Gastroesophageal sphincter (tissue), 4 donors: ENCODE data around the gene GNS. TPM values are rescaled to one million over a fixed set of nuclear protein-coding genes. Genes with fewer than 3 reads are reported as not detected.

Experiments
- ATAC-seq: fragments of 150-250 bp; one replicate; pipeline ENCODE4 v1.9.1; 2016; ENCODE audit warnings: mild to moderate bottlenecking, moderate library complexity
- H3K27ac ChIP-seq, 4 donors: fragments of 200-600 bp; sonication (generic) in 3 of 4; 1 replicate in 3 of 4; 2 replicates in 1 of 4; pipeline ENCODE4 v1.5.1; 2016 to 2019
- H3K27me3 ChIP-seq: fragments of 200-600 bp; sonication (generic); one replicate; pipeline ENCODE4 v1.5.1; 2019
- H3K36me3 ChIP-seq, 2 donors: fragments of 200-600 bp; sonication (generic); one replicate each; pipeline ENCODE4 v1.5.1; 2019; ENCODE audit warnings: control low read depth in 1 of 2
- H3K4me1 ChIP-seq, 3 donors: fragments of 200-600 bp; sonication (generic); 1 replicate in 2 of 3; 2 replicates in 1 of 3; pipeline ENCODE4 v1.5.1; 2016 to 2019; ENCODE audit warnings: control low read depth in 2 of 3
- H3K4me3 ChIP-seq, 2 donors: fragments of 200-600 bp; sonication (generic); one replicate each; pipeline ENCODE4 v1.5.1; 2019; ENCODE audit warnings: mild to moderate bottlenecking in 1 of 2, moderate library complexity in 1 of 2
- H3K9me3 ChIP-seq, 3 donors: fragments of 200-600 bp; sonication (generic); one replicate each; pipeline ENCODE4 v1.5.1; 2017 to 2019; ENCODE audit warnings: control low read depth in 2 of 3
- CTCF ChIP-seq, 4 experiments: fragments of 200-600 bp in 2 of 4; fragments of 450-650 bp in 2 of 4; sonication (generic) in 1 of 4; IDR thresholded peaks; one replicate each; pipeline ENCODE4 v1.5.1; 2017 to 2019; ENCODE audit warnings: antibody characterized with exemption in 4 of 4, mild to moderate bottlenecking in 2 of 4, moderate library complexity in 2 of 4
- EP300 ChIP-seq: sonication (generic); formaldehyde crosslinking; IDR thresholded peaks from one replicate; pipeline ENCODE4 v1.6.1; 2017; ENCODE audit warnings: antibody characterized with exemption, mild to moderate bottlenecking
- POLR2A ChIP-seq, 2 donors: fragments of 450-650 bp; IDR thresholded peaks; one replicate each; pipeline ENCODE4 v1.6.1; 2017; ENCODE audit warnings: antibody characterized with exemption in 2 of 2, mild to moderate bottlenecking in 2 of 2, moderate library complexity in 1 of 2
- POLR2AphosphoS5 ChIP-seq: sonication (generic); formaldehyde crosslinking; IDR thresholded peaks from one replicate; pipeline ENCODE4 v1.6.1; 2017; ENCODE audit warnings: antibody characterized with exemption
- WGBS, 2 donors: methylation state at CpG; one replicate each; pipeline ENCODE4 v1.1.5; 2018; ENCODE audit warnings: low coverage in 1 of 2; 5-methylcytosine and 5-hydroxymethylcytosine counted together
- total RNA-seq, 4 donors: library from RNA; depleted of rRNA; stranded (reverse); fragments of >200 nt; gene quantifications; one replicate each; pipeline ENCODE4 v1.1.0, GENCODE V29; 2016

The GNS gene
- total RNA-seq, 4 donors from 2014 or later: 69.3 to 116 (median 89.7) TPM

- H3K27me3 ChIP-seq: no peaks in the 10 kb centered on the region
- peaks cover 0 to 14% (median 0%) of the 10 kb centered on the region in 3 donors for H3K4me1 ChIP-seq
- WGBS, 2 donors: 30 to 40% methylated on average over 1 to 4 of the region's 5 CpGs
- H3K36me3 ChIP-seq: peaks cover 0 to under 1% of the 10 kb centered on the region in 2 donors
- H3K9me3 ChIP-seq: no peaks in the 10 kb centered on the region
- no peak for ATAC-seq
- no peak overlapping the region for H3K27ac ChIP-seq
- no peak overlapping the region for H3K4me3 ChIP-seq
- no peak for TF ChIP-seq POLR2AphosphoS5
- TF ChIP-seq EP300: no peak
- TF ChIP-seq CTCF (IDR thresholded peaks at IDR 0.05): no peak
- no peak for TF ChIP-seq POLR2A (IDR thresholded peaks at IDR 0.05)
Observed at GRCh38 chr12:64706857-64707256, 52.3 kb downstream of the GNS start.

- no peak for TF ChIP-seq POLR2AphosphoS5
- H3K4me1 ChIP-seq: peaks cover 0 to 14% (median 0%) of the 10 kb centered on the region in 3 donors
- no peaks in the 10 kb centered on the region for H3K27me3 ChIP-seq
- H3K36me3 ChIP-seq: no peaks in the 10 kb centered on the region
- no peaks in the 10 kb centered on the region for H3K9me3 ChIP-seq
- 0 to 13% methylated on average over 1 to 2 of the region's 3 CpGs for WGBS, 2 donors
- no peak for ATAC-seq
- no peak overlapping the region for H3K4me3 ChIP-seq
- H3K27ac ChIP-seq: no peak overlapping the region
Observed at GRCh38 chr12:64706306-64706705, 52.9 kb downstream of the GNS start.

GRCh38 chr12:64701283-64701682 lies 57.9 kb downstream of the GNS start:
- no peaks in the 10 kb centered on the region for H3K9me3 ChIP-seq
- WGBS, 2 donors: 47% methylated on average over 5 of the region's 5 CpGs; no CpG with 5 or more reads in 1 of the 2 donors
- H3K36me3 ChIP-seq: peaks cover 0 to 14% of the 10 kb centered on the region in 2 donors
- no peaks in the 10 kb centered on the region for H3K27me3 ChIP-seq
- ATAC-seq: no peak
- H3K4me1 ChIP-seq: peaks cover 0 to 24% (median under 1%) of the 10 kb centered on the region in 3 donors
- TF ChIP-seq POLR2A (IDR thresholded peaks at IDR 0.05): no peak
- no peak for TF ChIP-seq EP300
- TF ChIP-seq POLR2AphosphoS5: no peak
- TF ChIP-seq CTCF (IDR thresholded peaks at IDR 0.05): no peak
- no peak overlapping the region for H3K4me3 ChIP-seq
- H3K27ac ChIP-seq: no peak overlapping the region

GRCh38 chr12:64700532-64700931 lies 58.7 kb downstream of the GNS start:
- WGBS, 2 donors: no CpG with 5 or more reads among the region's 1 CpG
- no peak for TF ChIP-seq POLR2AphosphoS5
- no peak for TF ChIP-seq CTCF (IDR thresholded peaks at IDR 0.05)
- no peak for TF ChIP-seq EP300
- no peak for TF ChIP-seq POLR2A (IDR thresholded peaks at IDR 0.05)
- H3K27me3 ChIP-seq: no peaks in the 10 kb centered on the region
- no peak for ATAC-seq
- no peaks in the 10 kb centered on the region for H3K9me3 ChIP-seq
- no peak overlapping the region for H3K4me3 ChIP-seq
- H3K36me3 ChIP-seq: peaks cover 0 to 16% of the 10 kb centered on the region in 2 donors
- peaks cover 2 to 29% (median 4%) of the 10 kb centered on the region in 3 donors for H3K4me1 ChIP-seq
- no peak overlapping the region for H3K27ac ChIP-seq

GRCh38 chr12:64699504-64700115 lies 59.6 kb downstream of the GNS start:
- no peak overlapping the region for H3K27ac ChIP-seq
- no peak for TF ChIP-seq POLR2A (IDR thresholded peaks at IDR 0.05)
- TF ChIP-seq CTCF (IDR thresholded peaks at IDR 0.05): no peak
- no peak for TF ChIP-seq EP300
- TF ChIP-seq POLR2AphosphoS5: no peak
- H3K27me3 ChIP-seq: no peaks in the 10 kb centered on the region
- H3K4me3 ChIP-seq: no peak overlapping the region
- peak; percentile 29 for ATAC-seq
- 86 to 94% methylated on average over 4 to 6 of the region's 12 CpGs for WGBS, 2 donors
- H3K36me3 ChIP-seq: peaks cover 0 to 24% of the 10 kb centered on the region in 2 donors
- peaks cover 4 to 38% (median 11%) of the 10 kb centered on the region in 3 donors for H3K4me1 ChIP-seq
- no peaks in the 10 kb centered on the region for H3K9me3 ChIP-seq
